Mesothelial cell of epicardium (in vitro differentiated cells): Measurements from ENCODE around the gene SAMHD1. TPM values are rescaled to one million over a fixed set of nuclear protein-coding genes. Genes with fewer than 3 reads are reported as not detected.

Experiments
- DNase-seq, 2 experiments: peaks; one replicate each; pipeline ENCODE4 v3.0.0; 2021; ENCODE audit warnings: low spot score in 2 of 2; ENCODE audit not compliant: unreplicated experiment in 2 of 2
- H3K27ac Mint-ChIP-seq: 2 replicates; pipeline ENCODE4 v1.8.0; 2021; ENCODE audit warnings: mixed read lengths
- H3K27me3 Mint-ChIP-seq: 2 replicates; pipeline ENCODE4 v1.8.0; 2021; ENCODE audit warnings: low read depth, mixed read lengths
- H3K36me3 Mint-ChIP-seq: 2 replicates; pipeline ENCODE4 v1.8.0; 2021; ENCODE audit warnings: mixed read lengths
- H3K4me1 Mint-ChIP-seq: 2 replicates; pipeline ENCODE4 v1.8.0; 2021; ENCODE audit warnings: mixed read lengths
- H3K4me3 Mint-ChIP-seq: 2 replicates; pipeline ENCODE4 v1.8.0; 2021; ENCODE audit warnings: mild to moderate bottlenecking, moderate library complexity, mixed read lengths
- H3K9me3 Mint-ChIP-seq: 2 replicates; pipeline ENCODE4 v1.8.0; 2021; ENCODE audit warnings: mixed read lengths
- CTCF ChIP-seq: fragments of 200-600 bp; sonication (generic); IDR thresholded peaks from one replicate; pipeline ENCODE4 v1.5.0; 2021; ENCODE audit warnings: antibody characterized with exemption; ENCODE audit not compliant: unreplicated experiment
- total RNA-seq: library from RNA; stranded (reverse); gene quantifications from 3 replicates; pipeline ENCODE4 v1.2.1, GENCODE V29; 2021

The SAMHD1 gene
- total RNA-seq, 1 donor from 2014 or later = 11.0 TPM

- H3K4me3 Mint-ChIP-seq = no peak overlapping the region
These were observed 95.3 kb downstream of the SAMHD1 start for GRCh38 chr20:36856195-36856594.

GRCh38 chr20:36855241-36855657 lies 96.3 kb downstream of the SAMHD1 start:
- no peak for TF ChIP-seq CTCF
- H3K27ac Mint-ChIP-seq = no peak overlapping the region
- DNase-seq = no peak
- peaks cover 31% of the 10 kb centered on the region for H3K4me1 Mint-ChIP-seq
- no peaks in the 10 kb centered on the region for H3K27me3 Mint-ChIP-seq
- no peak overlapping the region for H3K4me3 Mint-ChIP-seq
- peaks cover 15% of the 10 kb centered on the region for H3K36me3 Mint-ChIP-seq
- peaks cover 6% of the 10 kb centered on the region for H3K9me3 Mint-ChIP-seq

More at GRCh38 chr20:36856195-36856594, 95.3 kb downstream of the SAMHD1 start:
- TF ChIP-seq CTCF = no peak
- DNase-seq = no peak
- H3K4me1 Mint-ChIP-seq = peaks cover 37% of the 10 kb centered on the region
- H3K27ac Mint-ChIP-seq = peak overlapping the region; percentile 12
- H3K36me3 Mint-ChIP-seq = peaks cover 10% of the 10 kb centered on the region
- no peaks in the 10 kb centered on the region for H3K27me3 Mint-ChIP-seq
- H3K9me3 Mint-ChIP-seq = peaks cover 5% of the 10 kb centered on the region

- peaks cover 6% of the 10 kb centered on the region for H3K9me3 Mint-ChIP-seq
- no peaks in the 10 kb centered on the region for H3K27me3 Mint-ChIP-seq
These were observed 96.9 kb downstream of the SAMHD1 start for GRCh38 chr20:36854348-36855240.

GRCh38 chr20:36852187-36852586 lies 99.3 kb downstream of the SAMHD1 start:
- no peak for DNase-seq
- TF ChIP-seq CTCF = no peak
- peaks cover 6% of the 10 kb centered on the region for H3K9me3 Mint-ChIP-seq
- H3K4me3 Mint-ChIP-seq = no peak overlapping the region
- H3K4me1 Mint-ChIP-seq = peaks cover 18% of the 10 kb centered on the region
- no peak overlapping the region for H3K27ac Mint-ChIP-seq
- peaks cover 15% of the 10 kb centered on the region for H3K36me3 Mint-ChIP-seq
- no peaks in the 10 kb centered on the region for H3K27me3 Mint-ChIP-seq

More at GRCh38 chr20:36854348-36855240, 96.9 kb downstream of the SAMHD1 start:
- Mint-ChIP-seq H3K4me1 (peaks cover 26% of the 10 kb centered on the region), H3K4me3 (no peak overlapping the region), H3K36me3 (peaks cover 15% of the 10 kb centered on the region), H3K27ac (peak overlapping the region; percentile 16)
- TF ChIP-seq CTCF = no peak
- DNase-seq = no peak

GRCh38 chr20:36851490-36851889 lies 100.0 kb downstream of the SAMHD1 start:
- DNase-seq = no peak
- no peaks in the 10 kb centered on the region for H3K27me3 Mint-ChIP-seq
- no peak overlapping the region for H3K4me3 Mint-ChIP-seq
- H3K27ac Mint-ChIP-seq = no peak overlapping the region
- TF ChIP-seq CTCF = no peak
- H3K4me1 Mint-ChIP-seq = peaks cover 13% of the 10 kb centered on the region
- peaks cover 12% of the 10 kb centered on the region for H3K36me3 Mint-ChIP-seq
- peaks cover 6% of the 10 kb centered on the region for H3K9me3 Mint-ChIP-seq
